ENCODE data around the gene HLCS.

The HLCS gene

DNA sequence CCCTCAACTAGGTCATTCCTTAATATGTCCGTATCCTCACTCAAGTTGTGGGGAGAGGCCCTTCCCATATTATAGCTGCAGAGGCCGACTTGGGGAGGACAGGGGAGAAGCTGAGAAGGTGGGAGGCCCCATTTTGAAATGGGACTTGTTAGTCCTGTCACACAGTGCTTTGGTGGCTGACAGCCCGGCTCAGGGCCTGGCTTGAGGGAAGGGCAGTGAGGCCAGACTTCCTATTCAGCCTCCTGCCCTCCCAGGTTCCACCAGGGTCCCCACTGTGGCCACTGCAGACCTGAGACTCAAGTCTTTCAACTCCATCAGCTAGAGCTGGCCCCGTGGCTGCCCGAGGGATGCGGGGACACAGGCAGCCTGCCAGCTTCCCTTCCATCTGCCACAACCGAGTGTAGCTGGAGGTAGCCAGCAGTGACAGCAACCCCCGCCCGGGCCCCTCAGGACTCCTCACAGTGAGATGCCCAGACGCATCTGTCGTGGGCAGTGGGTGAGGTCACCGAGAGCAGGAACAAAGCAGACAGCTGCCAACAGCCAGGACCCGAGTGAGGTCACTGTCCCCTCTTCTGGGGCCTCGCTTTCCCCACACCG lies 230.6 kb downstream of the HLCS start:
- DNase-seq = no peak

DNA sequence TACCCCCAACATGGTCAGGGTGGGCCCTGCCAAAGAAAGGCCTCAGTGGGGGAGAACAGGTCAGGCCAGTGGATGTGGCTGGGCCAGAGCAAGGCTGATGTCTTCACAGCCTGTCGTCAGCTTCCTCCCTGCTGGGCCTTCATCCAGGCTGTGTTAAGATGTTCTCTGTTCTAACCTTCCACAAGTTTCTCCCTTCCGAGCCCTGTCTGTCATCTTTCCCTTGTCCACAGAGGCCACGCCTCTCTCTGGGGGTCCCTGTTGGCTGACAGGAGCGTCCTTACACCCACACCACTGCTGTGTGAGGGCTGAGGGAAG lies 231.3 kb downstream of the HLCS start:
- DNase-seq = no peak

DNA sequence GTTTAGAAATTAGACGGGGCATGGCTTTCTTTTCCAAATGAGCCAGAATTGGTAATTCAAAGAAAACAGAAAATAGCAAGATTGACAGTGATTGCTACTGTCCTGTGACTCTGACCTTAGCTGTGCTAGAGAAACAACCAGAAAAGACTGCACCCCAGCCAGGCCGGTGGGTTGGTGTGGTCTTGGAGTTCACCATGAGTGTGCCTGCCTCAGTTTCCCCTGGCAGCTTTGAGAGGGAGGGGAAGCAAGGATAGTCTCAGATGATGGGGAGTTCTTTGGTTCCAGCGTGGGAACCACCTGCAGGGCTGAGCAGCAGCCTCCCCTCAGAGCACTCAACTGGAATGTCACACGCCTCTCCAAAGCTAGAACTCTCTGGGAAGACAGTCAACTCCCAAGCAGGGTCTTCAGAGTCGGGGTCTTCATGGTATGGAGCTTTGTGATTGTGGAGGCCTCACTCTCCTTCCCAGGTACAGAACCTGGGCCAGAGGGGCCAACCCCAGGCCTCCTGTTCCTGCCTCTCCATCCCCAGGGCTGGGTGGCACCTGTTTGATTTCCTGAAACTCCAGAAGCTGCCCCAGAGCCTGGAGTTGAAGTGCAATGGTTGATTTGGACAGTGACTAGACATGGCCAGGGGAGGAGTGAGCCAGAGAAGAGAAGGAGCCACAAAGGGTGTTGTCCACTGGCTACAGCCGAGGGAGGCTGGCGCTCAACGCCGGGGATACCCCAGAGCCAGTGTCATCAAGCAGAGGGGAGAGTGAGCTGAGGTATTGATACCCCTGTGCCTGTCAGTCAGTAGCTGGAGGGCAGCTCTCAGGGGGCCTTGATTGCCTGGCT lies 231.9 kb downstream of the HLCS start:
- DNase-seq = no peak

- DNase-seq = no peak
Measured at GRCh38 chr21:36733857-36734256, 232.6 kb downstream of the HLCS start.

DNA sequence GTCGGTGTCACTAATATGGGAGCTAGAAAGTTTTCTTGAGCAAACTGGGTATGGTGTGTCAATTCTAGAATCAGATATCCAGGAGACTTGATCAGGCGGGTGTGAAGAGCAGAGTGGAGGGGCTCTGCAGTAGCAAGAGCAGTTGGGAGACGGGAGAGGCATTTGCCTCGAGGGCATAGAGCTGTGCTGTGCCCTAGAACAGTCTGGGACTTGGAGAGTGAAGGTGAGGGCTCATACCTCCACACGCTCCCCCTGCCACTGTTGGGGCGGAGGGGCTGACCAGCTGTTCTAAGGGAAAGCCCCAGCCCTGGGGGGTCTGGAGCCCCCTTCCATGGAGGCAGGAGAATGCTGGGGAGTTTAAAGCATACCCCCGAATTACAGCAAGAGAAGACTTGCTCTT lies 233.7 kb downstream of the HLCS start:
- DNase-seq = no peak

- no peak for DNase-seq
Measured at GRCh38 chr21:36732217-36732616, 234.3 kb downstream of the HLCS start.

GRCh38 chr21:36730291-36731281 lies 235.9 kb downstream of the HLCS start:
- DNase-seq = no peak

DNA sequence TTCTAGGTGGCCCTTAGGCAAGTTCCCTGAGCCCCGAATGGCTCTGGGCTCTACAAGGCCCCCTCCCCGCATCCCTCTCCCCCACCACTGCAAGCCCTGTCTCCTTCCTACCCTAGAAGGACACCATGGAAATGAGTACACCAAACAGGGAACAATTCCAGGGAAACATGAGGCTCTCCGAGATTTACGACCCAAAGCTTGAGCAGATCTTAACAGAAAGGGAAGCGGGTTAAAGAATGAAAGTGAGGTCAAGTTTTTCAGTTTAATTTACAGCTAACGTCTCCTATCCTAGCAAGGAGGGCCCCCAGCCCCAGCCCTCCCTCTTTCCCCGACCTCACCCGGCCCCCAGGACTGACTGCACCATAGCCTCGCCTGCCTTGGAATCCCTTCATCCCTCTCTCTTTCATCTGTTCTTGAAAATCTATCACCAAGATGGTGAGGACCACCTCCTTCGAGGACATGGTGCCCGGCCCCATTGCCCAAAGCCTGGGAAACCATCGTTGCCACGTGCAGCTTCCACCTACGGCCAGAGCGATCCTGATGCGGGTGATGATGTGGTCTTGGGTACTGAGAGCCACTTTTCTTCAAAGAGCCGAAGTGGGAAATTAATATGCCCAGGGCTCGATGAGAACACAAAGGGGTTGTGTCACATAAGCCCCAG lies 237.0 kb downstream of the HLCS start:
- DNase-seq = no peak

GRCh38 chr21:36728371-36729111 lies 237.9 kb downstream of the HLCS start:
- DNase-seq = peak; percentile 14

DNA sequence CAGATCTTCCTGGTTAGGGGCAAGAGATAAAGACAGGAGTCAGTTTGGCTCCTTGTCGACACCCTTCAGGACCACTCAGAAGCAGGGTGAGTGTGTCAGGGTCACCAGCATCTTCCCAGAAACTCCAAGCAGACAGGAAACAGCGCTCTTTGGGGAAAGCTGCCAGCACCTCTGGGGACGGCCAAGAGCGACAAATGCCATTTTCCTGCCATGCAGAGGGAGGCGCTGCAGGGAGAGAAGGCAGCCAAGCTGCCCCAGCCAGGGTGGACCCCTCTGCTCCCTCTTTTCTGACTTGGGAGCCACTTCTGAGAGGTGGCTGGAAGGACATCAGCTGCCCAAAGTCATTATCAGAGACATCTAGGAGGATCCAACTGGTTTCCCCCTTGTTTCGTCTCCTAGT lies 238.6 kb downstream of the HLCS start:
- DNase-seq = no peak

- no peak for DNase-seq
Measured at GRCh38 chr21:36725793-36726386, 240.6 kb downstream of the HLCS start.

DNA sequence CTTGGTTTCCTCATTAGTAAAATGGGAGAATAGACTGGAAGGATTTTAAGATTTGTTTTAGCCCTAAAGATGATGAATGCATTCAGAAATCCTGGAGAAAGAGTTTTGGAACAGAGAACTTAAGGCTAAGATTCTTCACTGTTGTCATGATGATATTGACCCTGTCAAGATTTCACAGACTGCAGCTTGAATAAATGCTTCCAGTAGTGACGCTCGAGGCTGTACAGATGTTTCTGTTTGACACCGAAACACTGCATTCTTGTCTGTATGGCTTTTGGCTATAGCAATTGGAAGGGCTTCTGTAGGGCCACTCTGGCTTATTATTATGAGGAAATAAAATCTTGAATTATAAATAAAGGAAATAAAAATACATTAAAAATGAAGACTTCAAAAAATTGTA lies 241.8 kb downstream of the HLCS start:
- no peak for DNase-seq

- no peak for DNase-seq
Measured at GRCh38 chr21:36723371-36723881, 243.0 kb downstream of the HLCS start.

- DNase-seq = no peak
Measured at GRCh38 chr21:36722370-36723368, 243.8 kb downstream of the HLCS start.

DNA sequence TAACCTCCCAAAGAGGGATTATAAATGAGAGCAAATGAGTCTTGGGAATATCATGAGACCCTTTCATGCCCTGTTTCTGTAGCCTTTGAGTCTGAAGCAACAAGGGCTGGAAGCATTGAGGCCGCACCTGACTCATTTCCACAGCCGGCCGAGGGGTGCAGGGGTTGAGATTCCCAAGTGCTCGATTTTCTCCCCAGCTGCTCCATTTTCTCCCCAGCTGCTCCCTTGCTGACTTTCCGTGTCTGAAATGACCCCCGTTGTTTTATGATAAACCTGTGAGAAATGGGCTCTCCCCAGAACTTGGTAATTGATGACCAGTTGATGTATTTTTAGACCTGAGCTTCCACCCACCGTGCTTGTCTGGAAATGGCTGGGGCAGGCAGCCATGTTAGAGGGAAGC lies 244.7 kb downstream of the HLCS start:
- no peak for DNase-seq

- DNase-seq = no peak
Measured at GRCh38 chr21:36719614-36720013, 246.9 kb downstream of the HLCS start.

DNA sequence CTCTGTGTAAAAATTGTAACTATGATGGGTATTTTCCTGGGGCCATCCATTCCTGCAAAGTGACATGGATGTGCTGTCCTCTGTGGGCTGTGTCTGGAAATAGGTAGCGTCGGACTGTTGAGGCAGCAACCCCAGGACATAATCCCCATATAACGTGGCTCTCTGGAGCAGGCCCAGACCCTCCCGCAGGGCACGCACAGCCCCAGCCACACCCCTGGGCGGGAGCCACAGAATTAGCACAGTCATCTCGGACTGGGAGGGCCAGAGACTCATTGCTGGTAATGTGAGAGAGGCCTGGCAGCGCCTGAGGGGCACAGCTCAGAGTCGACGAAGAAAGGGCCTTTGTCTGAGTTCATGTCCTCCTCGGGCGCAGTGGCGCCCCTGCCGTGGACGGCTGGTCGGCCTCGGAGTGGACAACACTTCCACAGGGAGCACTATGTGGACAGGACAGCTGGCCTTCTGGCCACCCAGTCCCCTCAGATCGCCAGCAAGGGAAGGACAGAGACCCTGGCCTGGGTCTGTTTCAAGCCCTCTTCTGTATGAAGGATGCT lies 247.4 kb downstream of the HLCS start:
- no peak for DNase-seq

- no peak for DNase-seq
Measured at GRCh38 chr21:36717976-36718375, 248.5 kb downstream of the HLCS start.

- DNase-seq = no peak
Measured at GRCh38 chr21:36716836-36717235, 249.6 kb downstream of the HLCS start.

GRCh38 chr21:36716387-36716786 lies 250.1 kb downstream of the HLCS start:
- DNase-seq = no peak

Measured in fibroblast of upper back skin (primary cell).